Right hindlimb (tissue), 1 donor: ENCODE data around the gene PXMP4.

Experiments
- DNase-seq: peaks from one replicate; pipeline ENCODE4 v3.0.0-alpha.2; 2018

The PXMP4 gene

DNA sequence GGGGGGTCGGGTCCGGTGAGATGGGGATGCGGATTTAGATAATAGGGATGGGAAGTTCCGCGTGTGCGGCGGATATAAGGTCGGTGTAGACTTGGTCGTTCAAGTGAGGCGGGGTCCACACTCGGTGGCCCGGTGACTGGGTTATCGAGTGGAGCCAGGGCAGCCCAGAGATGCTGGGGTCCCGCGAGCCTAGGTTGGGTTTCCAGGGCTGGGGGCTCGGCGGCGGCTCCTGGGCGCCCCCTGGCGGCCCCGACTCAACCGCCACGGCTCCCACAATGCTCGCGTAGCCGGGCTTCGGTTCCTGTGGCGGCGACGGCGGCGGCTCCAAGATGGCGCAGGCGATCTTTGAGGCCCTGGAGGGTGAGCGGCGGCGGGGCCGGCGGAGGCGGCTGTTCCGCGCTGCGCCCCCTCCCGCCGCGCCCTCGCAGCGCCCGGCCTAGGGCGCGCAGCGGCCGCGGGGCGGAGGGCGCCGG, 11.6 kb upstream of the PXMP4 start, which contains the start of gene ZNF341:
ZNF341 (plus strand) TSS at position 304 of the 473 bp plus-strand sequence; CDS start at position 330, 26 bp downstream.
- peak; percentile 92 for DNase-seq

DNA sequence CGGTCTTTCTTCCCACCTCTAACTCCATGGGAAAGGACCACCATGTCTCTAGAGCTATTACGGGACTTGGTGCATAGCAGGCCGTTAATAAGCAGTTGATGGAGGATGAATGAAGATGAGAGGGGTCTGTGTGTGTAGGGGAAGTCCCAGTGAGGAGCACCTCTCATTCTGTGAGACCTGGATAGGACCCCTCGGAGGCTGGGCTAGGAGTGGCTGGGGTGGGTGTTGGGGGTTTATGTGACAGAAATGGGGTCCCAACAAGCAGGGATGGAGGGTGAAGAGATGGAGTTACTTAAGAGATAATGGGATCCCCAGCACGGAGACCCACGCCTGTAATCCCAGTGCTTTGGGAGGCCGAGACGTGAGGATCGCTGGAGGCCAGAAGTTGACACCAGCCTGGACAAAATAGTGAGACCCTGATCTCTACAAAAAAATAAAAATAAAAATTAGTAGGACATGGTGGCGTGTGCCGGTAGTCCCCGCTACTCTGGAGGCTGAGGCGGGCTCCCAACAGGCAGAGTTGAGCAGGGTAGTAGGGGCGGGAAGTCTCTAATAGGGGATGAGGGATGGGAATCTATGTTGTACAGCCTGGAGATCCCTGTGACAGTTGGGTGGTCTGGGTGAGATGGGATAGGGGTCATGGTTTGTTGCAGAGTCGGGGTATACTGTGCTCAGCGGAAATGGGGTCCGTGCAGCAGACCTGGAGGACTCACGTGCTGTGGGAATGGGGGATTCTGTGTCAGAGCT, 11.0 kb upstream of the PXMP4 start:
- no peak for DNase-seq

DNA sequence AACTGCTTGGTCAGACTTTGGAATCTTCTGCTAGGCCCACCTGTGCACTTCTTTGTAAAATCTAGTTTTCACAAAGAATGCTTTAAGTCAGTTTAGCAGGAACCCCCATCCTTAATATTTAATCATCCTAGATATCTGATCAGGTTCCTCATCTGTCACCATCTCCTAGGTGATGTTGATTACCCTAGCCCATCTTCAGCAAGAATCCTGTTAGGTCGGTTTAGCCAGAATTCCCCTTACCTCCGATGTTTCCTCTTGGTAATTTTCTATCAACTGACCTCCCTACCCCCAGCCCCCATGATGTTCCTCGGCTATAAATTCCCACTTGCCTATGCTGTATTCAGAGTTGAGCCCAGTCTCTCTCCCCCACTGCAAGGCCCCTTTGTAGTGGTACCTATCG, 9.0 kb upstream of the PXMP4 start:
- no peak for DNase-seq

DNA sequence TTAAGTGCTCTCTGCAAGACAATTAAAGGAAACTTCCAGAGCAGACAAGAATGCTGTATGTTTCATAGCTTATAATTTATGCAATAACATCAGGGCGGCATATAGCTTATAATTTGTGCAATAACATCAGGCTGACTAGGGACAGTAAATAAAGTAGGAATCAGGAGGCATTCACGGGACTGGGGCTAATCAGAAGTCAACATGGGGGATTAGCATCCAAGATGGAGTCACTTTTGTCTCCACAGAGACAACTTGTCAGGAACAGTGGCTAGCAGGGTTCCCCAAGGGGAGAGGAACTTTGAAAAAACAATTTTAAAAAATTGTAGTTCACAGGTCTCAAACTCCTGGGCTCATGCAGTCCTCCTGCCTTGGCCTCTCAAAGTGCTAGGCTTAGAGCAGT, 8.4 kb upstream of the PXMP4 start:
- DNase-seq: no peak

DNA sequence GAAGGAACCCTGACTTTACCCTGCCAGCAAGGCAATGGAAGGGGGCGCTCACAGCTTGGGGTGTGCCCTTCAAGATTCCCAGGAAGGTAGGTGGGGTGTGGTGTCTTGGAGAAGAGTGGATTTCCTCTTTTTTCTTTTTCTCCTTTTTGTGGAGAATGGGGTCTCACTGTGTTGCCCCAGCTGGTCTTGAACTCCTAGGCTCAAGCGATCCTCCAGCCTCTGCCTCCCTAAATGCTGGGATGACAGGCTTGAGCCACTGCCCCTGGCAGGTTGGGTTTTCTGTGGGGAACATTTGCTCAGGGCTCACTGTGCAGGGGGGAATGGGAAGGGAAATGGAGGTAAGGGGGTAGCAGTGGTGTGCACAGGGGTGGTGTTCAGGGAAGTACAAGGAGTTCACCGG, 7.7 kb upstream of the PXMP4 start:
- DNase-seq: no peak

DNA sequence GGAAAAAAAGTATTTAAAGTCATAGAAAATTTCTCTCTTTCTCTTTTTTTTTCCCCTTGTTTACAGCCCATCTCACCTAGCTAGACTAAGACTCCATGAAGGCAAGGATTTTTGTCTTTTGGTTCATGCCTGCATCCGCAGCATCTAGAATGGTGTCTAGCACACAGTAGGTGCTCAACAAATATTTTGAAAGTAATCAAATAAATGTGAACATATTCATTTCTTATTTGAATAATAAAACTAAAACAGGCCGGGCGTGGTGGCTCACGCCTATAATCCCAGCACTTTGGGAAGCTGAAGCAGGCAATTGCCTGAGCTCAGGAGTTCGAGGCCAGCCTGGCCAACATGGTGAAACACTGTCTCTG, 7.0 kb upstream of the PXMP4 start:
- no peak for DNase-seq

DNA sequence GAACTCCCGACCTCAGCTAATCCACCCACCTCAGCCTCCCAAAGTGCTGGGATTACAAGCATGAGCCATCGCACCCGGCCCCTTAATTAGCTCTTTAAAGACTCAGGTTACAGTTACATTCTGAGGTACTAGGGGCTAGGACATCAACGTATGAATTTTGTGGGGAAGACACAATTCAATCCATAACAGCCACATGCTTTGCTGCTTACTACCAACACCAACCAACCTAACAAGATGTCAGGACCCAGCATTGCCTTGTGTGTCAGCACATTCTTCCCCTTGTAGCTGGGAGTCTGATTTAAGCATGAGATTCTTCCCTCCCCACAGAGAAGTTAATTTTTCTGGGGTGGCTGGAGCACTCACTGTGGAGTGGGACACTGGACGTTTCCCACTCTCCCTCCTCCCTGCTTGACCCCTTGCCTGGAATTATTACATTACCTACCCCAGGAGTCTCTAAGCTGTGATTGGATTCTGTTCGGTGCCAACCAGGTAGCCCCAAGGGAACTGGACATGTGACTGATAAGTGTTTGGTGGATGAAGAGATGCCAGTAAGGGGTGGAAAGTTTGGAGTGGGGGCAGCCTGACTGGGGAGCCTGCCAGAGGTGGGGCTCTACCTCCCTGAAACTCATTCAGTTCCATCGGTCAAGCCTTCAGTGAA, 5.6 kb upstream of the PXMP4 start:
- no peak for DNase-seq

DNA sequence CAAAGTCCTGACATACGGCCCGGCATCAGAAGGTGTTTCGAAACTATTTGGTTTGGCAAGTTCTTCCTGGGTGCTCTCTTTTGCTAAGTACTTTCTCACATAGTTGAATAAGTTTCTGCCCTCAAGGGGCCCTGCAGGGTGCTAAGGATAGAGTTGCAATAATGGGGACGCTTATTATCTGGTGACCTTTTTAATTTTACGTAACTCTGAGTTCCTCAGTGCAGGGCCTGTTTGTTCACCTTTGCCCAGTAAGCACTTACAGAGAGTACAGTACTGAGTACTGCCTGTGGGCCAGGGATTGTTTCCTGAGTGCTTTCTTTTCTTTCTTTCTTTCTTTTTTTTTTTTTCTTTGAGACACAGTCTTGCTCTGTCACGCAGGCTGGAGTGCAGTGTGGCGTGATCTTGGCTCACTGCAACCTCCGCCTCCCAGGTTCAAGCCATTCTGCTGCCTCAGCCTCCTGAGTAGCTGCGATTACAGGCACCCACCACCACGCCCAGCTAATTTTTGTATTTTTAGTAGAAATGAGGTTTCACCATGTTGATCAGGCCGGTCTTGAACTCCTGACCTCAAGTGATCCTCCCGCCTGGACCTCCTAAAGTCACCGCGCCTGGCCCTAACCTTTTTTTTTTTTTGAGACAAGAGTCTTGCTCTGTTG, 4.5 kb upstream of the PXMP4 start:
- DNase-seq: no peak

DNA sequence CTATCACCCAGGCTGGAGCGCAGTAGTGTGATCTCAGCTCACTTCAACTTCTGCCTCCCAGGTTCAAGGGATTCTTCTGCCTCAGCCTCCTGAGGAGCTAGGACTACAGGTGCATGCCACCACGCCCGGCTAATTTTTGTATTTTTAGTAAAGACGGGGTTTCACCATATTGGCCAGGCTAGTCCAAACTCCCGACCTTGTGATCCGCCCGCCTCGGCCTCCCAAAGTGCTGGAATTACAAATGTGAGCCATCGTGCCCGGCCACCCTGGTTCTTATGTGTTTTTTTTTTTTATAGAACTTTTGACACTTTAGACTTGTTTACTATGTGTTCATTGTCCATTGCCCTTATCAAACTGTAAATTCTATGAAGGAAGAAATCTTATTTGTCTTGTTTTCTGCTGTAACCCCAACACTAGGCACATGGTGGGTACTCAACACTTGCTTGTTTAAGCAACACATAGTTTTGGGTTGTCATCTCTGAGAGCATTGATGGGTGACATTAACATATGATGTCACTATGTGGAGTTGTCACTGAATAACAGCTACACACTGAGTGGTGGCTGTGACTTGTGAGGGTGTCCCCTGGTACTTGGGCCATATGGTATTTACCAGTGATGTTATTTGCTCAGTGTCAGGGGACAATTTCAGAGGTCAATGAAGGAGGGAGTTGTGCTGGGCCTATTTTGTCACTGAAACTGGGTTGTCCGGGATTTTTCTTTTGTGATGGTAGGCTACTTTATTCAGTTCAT, 1.5 kb upstream of the PXMP4 start:
- no peak for DNase-seq

DNA sequence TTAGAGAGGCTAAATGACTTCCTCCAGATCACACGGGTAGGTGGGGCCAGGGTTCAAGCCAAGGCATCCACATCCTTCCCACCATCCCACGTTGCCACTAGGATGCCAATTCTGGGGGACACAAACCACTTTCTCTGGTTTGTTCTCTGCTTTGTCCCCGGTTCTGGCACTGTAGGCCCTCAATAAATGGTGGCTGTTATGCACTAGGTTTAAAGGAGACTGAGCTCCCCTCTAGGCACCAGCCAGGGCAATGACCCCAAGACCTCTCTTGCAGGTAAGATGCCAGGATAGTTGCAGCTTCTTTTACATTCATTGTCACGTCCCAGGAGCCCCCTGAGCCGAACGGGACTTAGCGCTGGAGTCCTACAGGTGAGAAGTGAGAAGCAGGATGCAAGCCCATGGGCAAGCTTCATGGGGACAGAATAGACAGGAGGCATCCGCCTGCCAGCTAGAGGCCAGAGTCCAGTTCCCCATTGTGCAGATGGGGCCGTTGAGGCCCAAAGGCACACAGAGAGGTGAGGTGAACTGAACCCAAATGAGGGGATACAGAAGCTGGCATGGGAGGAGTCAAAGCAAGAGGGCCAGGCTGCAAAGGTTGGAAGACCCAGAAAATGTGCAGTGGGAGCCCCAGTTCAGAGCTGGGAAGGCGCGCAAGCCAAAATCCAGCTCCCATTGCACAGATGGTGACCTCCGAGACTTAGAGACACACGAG, 677 bp downstream of the PXMP4 start:
- no peak for DNase-seq

DNA sequence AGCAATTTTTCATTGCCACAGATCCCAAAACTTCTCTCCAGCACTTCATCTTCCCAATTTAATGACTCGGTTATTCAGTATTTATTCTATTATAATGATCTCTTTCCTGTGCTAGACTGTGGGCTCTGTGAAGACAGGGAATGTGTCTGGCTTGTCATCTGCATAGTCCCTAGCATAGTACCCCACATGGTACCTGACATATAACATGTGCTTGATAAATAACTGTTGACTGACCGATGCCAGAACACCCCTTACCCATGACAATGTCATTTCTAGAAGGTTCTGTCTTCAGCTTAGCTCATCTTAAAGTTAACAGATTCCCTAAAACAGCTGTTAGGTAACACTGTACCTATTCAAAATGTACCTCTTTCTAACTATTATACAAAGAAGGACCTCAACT, 3.6 kb downstream of the PXMP4 start:
- no peak for DNase-seq

DNA sequence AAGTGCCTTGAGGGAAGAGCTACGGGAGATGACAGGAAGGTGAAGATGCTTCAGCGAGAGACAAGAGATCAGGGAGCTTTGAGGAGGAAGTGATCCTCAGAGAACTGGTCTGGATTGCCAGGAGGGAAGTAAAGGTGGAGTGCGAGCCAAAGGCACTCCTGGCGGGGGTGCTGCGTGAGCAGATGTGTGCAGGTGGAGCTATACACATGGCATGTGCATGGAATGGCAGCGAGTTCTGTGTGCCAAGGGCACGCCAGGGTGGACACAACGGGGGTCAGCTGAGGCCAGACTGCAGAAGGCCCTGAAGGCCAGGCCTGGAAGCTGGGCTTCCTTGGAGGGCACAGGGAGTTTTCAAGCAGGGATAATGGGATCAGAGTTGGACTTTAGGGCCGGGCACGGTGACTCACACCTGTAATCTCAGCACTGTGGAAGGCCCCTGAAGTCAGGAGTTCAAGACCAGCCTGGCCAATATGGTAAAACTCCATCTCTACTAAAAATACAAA, 6.2 kb downstream of the PXMP4 start:
- no peak for DNase-seq

DNA sequence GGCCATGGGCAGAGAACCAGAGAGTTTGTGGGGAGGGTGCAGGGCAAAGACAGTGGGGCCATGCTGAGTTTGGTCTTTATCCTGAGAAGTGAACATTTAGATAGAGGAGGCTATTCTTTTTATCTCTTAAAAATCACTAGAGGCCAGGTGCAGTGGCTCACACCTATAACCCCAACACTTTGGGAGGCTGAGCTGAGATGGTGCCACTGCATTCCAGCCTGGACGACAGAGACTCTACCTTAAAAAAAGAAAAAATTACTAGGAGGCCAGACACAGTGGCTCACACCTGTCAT, 8.7 kb downstream of the PXMP4 start:
- no peak for DNase-seq

DNA sequence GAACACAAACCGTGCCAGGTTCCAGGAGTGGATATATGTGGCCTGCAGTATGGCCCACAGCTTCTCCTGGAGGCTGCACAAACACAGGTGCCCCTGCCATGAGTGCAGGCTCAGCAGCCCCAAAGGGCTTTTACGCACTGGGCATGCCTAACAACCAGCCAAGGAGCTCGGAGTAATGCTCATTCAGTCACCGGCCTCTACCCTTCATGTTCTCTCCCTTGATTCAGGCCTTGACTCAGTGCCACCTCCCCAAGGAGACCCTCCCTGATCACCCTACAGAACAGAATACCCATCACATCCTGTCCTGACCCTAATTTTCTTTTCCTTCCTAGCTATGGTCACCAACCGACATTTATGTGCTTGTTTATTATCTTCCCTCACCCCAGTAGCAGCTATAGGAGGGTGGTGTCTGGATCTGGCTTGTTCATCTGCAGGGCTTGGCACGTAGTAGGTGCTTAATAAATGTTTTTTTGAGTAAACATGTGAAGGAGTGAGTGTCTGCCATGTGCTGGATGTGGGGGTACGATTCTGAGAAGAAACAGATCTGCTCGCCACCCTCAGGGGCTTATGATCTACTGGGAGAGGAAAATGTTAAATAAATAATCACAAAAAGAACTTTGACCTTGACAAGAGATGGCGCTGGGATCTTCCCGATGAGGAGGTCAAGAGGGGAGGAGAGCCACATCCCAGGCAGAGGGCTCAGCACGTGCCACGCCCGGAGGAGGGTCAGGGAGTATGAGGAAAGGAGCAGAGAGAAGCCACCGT, 9.2 kb downstream of the PXMP4 start:
- no peak for DNase-seq

DNA sequence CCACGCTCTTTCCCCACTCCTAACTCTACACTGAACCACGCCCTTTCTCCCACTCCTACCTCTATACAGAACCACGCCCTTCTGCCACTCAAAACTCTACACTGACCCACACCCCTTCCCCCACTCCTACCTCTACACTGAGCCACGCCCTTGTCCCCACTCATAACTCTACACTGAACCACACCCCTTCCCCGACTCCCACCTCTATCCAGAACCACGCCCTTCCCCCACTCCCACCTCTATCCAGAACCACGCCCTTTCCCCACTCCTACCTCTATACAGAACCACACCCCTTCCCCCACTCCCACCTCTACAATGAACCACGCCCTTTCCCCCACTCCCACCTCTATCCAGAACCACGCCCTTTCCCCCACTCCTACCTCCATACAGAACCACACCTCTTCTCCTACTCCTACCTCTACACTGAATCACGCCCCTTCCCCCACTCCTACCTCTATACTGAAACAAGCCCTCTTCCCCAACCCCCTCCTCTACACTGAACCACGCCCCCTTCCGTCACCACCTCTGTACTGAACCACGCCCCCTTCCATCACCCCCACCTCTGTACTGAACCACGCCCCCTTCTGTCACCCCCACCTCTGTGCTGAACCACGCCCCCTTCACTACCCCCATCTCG, 10.1 kb downstream of the PXMP4 start:
- no peak for DNase-seq

DNA sequence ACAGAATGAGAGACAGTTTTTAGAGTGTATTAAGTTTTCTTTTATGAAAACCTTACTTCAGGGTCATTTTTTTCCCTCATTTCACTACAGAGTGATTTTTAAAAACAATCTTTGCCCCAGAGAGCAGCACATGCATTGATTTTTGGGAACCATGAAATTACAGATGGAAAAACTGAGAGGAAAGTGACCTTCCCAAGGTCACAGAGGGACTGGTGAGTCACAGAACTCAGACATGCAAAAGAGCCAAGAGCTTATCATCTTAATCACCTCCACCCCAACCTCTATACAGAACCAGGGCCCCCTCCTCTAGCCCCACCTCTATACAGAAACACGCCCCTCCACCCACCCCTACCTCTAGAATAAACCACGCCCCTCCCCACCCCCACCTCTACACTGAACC, 10.7 kb downstream of the PXMP4 start:
- no peak for DNase-seq

DNA sequence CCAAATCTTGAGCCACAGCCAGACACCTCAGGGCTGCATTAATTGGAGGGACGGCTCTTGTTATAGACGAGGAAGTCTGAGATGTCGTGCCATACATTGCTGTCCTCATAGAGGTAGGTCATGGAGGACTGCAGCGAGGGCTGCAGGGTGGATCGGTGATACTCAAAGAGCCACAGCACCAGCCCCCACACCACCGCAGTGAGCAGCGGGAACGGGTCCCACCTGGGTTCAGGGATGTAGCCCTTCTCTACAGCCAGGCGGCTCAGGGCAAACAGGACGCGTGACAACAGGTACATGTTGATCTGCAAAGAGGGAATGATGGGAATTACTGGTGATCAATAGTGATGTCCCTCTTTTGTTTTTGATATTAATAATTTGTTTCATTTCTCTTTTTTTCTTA, 12.4 kb downstream of the PXMP4 start:
- DNase-seq: no peak

DNA sequence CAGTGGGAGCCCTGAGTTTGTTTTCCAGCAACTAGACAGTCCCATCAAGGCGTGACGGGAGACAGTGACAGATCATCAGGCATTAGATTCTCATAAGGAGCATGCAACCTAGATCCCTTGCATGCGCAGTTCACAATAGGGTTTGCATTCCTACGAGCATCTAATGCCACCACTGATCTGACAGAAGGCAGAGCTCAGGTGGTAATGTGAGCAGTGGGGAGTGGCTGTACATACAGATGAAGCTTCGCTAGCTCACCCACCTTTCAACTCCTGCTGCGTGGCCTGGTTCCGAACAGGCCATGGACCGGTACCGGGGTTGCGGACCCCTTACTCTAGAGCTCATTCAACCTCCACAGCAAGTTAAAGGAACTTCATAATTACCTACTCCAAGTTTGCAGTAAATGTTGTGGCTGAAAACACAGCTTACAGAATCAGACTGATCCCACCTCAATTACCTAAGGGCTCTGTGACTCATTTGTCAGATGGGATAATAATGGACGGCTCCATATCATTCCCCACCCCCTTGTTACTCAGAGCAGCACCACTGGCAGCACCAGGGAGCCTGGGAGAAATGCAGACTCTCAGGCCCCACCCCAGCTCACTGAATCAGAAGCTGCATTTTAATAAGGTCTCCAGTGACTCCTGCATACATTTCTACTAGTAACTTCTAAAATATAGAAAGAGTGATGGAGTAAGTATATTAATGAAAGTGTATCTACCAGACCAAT, 15.7 kb downstream of the PXMP4 start:
- DNase-seq: no peak

DNA sequence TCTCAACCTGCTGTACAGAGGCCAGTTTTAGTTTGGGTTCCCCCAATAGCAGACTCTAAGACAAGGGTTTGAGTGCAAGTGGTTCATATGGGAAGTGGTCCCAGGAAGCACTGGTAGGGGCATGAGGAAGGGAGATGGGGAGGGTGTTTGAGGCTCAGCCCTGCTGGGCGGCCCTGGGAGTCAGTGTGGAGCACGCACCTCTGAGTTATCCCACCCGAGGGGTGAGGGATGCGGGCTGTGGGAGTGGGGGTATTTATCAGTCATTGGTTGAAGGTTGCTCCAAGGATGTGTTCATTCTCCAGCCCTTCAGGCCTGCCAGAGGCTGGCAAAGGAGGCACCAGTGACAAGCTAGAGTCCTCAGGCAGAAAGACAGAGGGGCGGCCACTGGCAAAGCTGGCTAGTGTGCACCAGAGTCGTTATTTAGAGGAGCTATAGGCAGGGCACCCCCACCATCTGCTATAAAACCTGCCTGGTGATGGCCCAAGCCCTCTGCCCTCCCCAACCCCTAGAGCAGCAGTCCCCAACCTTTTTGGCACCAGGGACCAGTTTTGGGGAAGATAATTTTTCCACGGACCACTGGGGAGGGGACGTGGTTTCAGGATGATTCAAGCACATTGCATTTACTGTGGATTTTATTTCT, 16.5 kb downstream of the PXMP4 start:
- no peak for DNase-seq

DNA sequence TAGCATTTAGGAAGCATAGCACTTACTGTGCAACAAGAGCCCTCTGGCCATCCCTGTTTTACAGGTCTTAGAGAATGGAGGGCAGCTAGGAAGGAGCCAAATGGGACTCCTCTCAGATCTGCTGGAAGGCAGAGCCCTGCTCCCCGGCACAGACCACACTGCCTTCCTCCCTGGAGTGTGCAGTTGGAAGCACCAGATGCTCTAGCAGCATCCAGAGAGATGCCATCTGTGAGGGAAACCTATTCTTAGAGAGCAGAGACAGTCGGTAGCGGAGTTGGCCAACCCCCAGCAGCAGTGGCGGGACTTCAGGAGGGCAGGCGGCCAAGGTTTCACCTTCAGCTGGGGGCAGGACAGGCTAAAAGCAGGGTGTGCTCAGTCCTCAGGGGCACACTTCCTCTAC, 17.2 kb downstream of the PXMP4 start:
- peak; percentile 49 for DNase-seq
